ENCODE results near the gene AHCYL2. TPM values are rescaled to one million over a fixed set of nuclear protein-coding genes. Genes with fewer than 3 reads are reported as not detected.
"Not testable (repeated sequence)": the region's sequence is repeated elsewhere in the genome, so short reads cannot be mapped to it uniquely, and the experiment has no call there.

The AHCYL2 gene
- total and polyA plus RNA-seq, 2 donors (not counting 1 experiment from before 2014, with no cell fraction given): 8.8 to 26.2 TPM

DNA sequence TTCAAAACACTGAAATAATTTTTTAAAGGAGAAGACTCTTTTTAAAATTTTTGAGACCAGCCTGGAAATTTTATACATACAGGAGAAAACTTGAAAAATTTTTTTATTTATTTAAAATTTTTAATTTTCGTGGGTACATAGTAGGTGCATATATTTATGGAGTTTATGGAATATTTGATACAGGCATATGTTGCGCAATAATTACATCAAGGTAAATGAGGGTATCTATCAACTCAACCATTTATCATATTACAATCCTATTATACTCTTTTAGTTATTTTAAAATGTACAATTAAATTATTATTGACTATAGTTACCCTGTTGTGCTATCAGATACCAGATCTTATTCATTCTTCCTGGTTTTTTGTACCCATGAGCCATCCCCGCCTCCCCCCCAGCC, 75.1 kb downstream of the AHCYL2 start:
- no peaks in the 10 kb centered on the region for H4K20me1 ChIP-seq (ENCODE audit: control insufficient read depth, insufficient read depth, low read length, poor library complexity, severe bottlenecking)
- peaks cover 0 to 4% (median 0%) of the 10 kb centered on the region in 3 donors for H3K9me3 ChIP-seq (ENCODE audit: control extremely low read depth in 1 of 3, control insufficient read depth in 2 of 3, insufficient read depth in 1 of 3, low read length in 2 of 3)
- Mint-ChIP-seq H3K27ac (no peak overlapping the region), H3K4me3 (no peak overlapping the region), H3K9me3 (ENCODE audit: insufficient read depth) (peaks cover 10% of the 10 kb centered on the region), H3K27me3 (no peaks in the 10 kb centered on the region), H3K4me1 (no peaks in the 10 kb centered on the region)
- ChIA-PET POLR2A (no interaction called here), CTCF (interaction anchor here (6.5 kb wide), 1 partner anchor 80 kb away, joined by 175 read pairs; no protein-coding TSS in a partner anchor)
- intact Hi-C loops (cut with micrococcal nuclease): no loop called here
- no peak overlapping the region for H3K4me2 ChIP-seq (replicated peaks; ENCODE audit: low read depth, low read length, poor library complexity, severe bottlenecking)
- TF ChIP-seq, protein P1, sequence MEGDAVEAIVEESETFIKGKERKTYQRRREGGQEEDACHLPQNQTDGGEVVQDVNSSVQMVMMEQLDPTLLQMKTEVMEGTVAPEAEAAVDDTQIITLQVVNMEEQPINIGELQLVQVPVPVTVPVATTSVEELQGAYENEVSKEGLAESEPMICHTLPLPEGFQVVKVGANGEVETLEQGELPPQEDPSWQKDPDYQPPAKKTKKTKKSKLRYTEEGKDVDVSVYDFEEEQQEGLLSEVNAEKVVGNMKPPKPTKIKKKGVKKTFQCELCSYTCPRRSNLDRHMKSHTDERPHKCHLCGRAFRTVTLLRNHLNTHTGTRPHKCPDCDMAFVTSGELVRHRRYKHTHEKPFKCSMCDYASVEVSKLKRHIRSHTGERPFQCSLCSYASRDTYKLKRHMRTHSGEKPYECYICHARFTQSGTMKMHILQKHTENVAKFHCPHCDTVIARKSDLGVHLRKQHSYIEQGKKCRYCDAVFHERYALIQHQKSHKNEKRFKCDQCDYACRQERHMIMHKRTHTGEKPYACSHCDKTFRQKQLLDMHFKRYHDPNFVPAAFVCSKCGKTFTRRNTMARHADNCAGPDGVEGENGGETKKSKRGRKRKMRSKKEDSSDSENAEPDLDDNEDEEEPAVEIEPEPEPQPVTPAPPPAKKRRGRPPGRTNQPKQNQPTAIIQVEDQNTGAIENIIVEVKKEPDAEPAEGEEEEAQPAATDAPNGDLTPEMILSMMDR (IDR thresholded peaks at IDR 0.05): no peak
- no peak for DNase-seq
- ATAC-seq (ENCODE audit: low read depth): no peak
- H3K4me3 ChIP-seq (ENCODE audit: control extremely low read depth in 1 of 5, extremely low read depth in 1 of 5, insufficient read depth in 1 of 5, low read depth in 2 of 5, low read length in 4 of 5): no peak overlapping the region
- no peak overlapping the region for H2AFZ ChIP-seq (ENCODE audit: insufficient read depth, low read depth, low read length, poor library complexity, severe bottlenecking)
- H3K9ac ChIP-seq (ENCODE audit: low read length): no peak overlapping the region
- H3K27me3 ChIP-seq (replicated peaks in 1 of 4; ENCODE audit: control extremely low read depth in 1 of 4, control insufficient read depth in 3 of 4, insufficient read depth in 4 of 4, low read length in 3 of 4): no peaks in the 10 kb centered on the region
- no peaks in the 10 kb centered on the region for H3K4me1 ChIP-seq (ENCODE audit: control insufficient read depth in 2 of 2, insufficient read depth in 2 of 2, low read length in 2 of 2)
- no peaks in the 10 kb centered on the region for H3K36me3 ChIP-seq (replicated peaks in 1 of 2; ENCODE audit: control extremely low read depth in 1 of 2, control insufficient read depth in 1 of 2, extremely low read depth in 1 of 2, insufficient read depth in 2 of 2, low read length in 1 of 2)
- H3K27ac ChIP-seq (ENCODE audit: low read length in 2 of 2): no peak overlapping the region
- H3K79me2 ChIP-seq (ENCODE audit: control insufficient read depth, insufficient read depth, low read length): peaks cover 6% of the 10 kb centered on the region
- WGBS (ENCODE audit: insufficient coverage): no CpG with 5 or more reads among the region's 3 CpGs

DNA sequence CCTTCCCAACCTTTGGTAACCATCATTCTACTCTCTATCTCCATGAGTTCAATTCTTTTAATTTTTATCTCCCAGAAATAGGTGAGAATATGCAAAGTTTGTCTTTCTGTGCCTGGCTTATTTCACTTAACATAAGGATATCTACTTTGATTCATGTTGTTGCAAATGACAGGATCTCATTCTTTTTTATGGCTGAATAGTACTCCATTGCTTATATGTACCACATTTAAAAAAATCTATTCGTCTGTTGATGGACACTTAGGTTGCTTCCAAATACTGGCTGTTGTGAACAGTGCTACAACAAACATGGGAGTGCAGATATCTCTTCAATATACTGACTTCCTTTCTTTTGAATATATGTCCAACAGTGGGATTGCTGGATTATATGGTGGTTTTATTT, 75.5 kb downstream of the AHCYL2 start:
- H3K27ac ChIP-seq (ENCODE audit: low read length in 2 of 2); H3K4me1 ChIP-seq (ENCODE audit: control insufficient read depth in 2 of 2, insufficient read depth in 2 of 2, low read length in 2 of 2); H2AFZ ChIP-seq (ENCODE audit: insufficient read depth, low read depth, low read length, poor library complexity, severe bottlenecking); POLR2A ChIA-PET; H3K9me3 ChIP-seq (ENCODE audit: control extremely low read depth in 1 of 3, control insufficient read depth in 2 of 3, insufficient read depth in 1 of 3, low read length in 2 of 3); H3K4me3 ChIP-seq (ENCODE audit: control extremely low read depth in 1 of 5, extremely low read depth in 1 of 5, insufficient read depth in 1 of 5, low read depth in 2 of 5, low read length in 4 of 5); H3K4me1 Mint-ChIP-seq; intact Hi-C loops (cut with micrococcal nuclease); H3K27me3 Mint-ChIP-seq; H3K4me3 Mint-ChIP-seq; H3K27me3 ChIP-seq (replicated peaks in 1 of 4; ENCODE audit: control extremely low read depth in 1 of 4, control insufficient read depth in 3 of 4, insufficient read depth in 4 of 4, low read length in 3 of 4); ATAC-seq (ENCODE audit: low read depth); H4K20me1 ChIP-seq (ENCODE audit: control insufficient read depth, insufficient read depth, low read length, poor library complexity, severe bottlenecking); H3K36me3 ChIP-seq (replicated peaks in 1 of 2; ENCODE audit: control extremely low read depth in 1 of 2, control insufficient read depth in 1 of 2, extremely low read depth in 1 of 2, insufficient read depth in 2 of 2, low read length in 1 of 2); H3K4me2 ChIP-seq (replicated peaks; ENCODE audit: low read depth, low read length, poor library complexity, severe bottlenecking); DNase-seq; H3K9ac ChIP-seq (ENCODE audit: low read length); H3K27ac Mint-ChIP-seq: not testable (repeated sequence)
- no CpG with 5 or more reads among the region's 1 CpG for WGBS (ENCODE audit: insufficient coverage)
- H3K9me3 Mint-ChIP-seq (ENCODE audit: insufficient read depth): peaks cover 10% of the 10 kb centered on the region
- peaks cover 10% of the 10 kb centered on the region for H3K79me2 ChIP-seq (ENCODE audit: control insufficient read depth, insufficient read depth, low read length)
- CTCF ChIA-PET: interaction anchor here (1.5 kb wide), 1 partner anchor 82 kb away, joined by 10 read pairs; no protein-coding TSS in a partner anchor

All from B cell (primary cell).